SHP77 treated with DMSO at 0.1 percent for 48 hours (cell line): ENCODE measurements around the gene SLC29A4.
"Not testable (repeated sequence)": the region's sequence is repeated elsewhere in the genome, so short reads cannot be mapped to it uniquely, and the experiment has no call there.

Experiments
- DNase-seq: peaks from one replicate; lab custom pipeline; 2025; lab: John Stamatoyannopoulos, UW

Gene SLC29A4, protein sequence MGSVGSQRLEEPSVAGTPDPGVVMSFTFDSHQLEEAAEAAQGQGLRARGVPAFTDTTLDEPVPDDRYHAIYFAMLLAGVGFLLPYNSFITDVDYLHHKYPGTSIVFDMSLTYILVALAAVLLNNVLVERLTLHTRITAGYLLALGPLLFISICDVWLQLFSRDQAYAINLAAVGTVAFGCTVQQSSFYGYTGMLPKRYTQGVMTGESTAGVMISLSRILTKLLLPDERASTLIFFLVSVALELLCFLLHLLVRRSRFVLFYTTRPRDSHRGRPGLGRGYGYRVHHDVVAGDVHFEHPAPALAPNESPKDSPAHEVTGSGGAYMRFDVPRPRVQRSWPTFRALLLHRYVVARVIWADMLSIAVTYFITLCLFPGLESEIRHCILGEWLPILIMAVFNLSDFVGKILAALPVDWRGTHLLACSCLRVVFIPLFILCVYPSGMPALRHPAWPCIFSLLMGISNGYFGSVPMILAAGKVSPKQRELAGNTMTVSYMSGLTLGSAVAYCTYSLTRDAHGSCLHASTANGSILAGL

GRCh38 chr7:5282543-5283316, at the start of gene SLC29A4:
Gene SLC29A4, plus strand, starts transcription at chr7:5282943. Its CDS starts 4,874 bp downstream, at chr7:5287817.
- DNase-seq: no peak

- no peak for DNase-seq
These were observed 47.6 kb upstream of the SLC29A4 start for GRCh38 chr7:5234852-5235831.

DNA sequence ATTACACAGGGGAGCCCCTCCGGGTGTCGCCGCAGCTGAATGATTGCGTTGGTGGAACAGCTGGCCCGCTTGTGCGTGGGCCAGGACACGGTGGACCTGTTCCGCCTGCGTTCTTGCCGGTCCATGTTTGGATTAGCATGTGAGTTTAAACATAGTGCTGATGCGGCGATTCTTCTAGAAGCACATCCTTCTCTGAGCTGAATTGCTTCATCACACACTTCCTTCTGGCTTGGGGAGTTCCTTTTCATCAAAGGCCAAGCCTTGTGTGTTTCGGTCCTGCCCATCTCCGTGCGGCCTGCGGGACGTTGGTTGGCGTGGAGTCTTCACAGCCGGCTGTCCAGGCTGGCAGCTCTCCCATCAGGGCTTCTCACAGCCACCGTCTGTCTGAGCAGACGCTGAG, 45.5 kb upstream of the SLC29A4 start:
- no peak for DNase-seq

DNA sequence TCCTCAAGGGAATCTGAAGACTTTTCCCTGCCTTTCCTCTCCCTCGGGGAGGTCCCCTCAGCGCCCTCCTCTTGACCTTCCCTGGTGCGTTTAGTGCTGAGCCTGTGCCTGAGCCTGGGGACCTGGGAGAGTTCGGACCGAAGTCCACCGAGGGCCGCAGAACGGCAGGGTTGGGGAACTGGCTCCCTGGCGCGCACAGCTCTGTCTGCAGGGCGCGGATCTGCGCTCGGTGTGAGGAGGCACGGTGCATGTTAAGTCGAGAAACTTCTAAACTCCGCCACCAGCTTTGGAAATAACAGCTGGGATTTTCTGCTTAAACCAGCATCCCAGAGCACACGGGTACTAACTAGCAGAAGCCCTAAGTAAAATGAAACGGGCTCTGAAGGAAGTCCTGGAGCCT, 44.2 kb upstream of the SLC29A4 start:
- DNase-seq: no peak

DNA sequence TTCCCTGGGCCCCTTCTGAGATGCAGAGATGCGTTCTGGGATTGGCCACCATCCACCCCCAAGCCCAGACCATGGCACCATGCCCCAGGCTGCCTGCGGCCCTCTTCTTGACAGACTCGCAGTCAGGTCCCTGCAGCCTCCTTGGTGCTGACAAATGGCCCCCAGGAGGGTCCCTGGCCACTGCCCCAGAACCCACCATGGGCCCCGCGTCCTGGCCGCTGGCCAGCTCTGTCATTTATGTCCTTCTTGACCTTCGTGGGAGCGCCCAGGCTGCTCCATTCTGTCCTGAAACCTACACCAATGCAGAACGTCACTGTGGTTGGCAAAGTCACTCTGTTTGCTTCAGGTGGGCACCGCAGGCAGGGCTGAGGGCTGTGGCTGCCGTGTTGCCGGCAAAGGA, 39.5 kb upstream of the SLC29A4 start:
- no peak for DNase-seq

DNA sequence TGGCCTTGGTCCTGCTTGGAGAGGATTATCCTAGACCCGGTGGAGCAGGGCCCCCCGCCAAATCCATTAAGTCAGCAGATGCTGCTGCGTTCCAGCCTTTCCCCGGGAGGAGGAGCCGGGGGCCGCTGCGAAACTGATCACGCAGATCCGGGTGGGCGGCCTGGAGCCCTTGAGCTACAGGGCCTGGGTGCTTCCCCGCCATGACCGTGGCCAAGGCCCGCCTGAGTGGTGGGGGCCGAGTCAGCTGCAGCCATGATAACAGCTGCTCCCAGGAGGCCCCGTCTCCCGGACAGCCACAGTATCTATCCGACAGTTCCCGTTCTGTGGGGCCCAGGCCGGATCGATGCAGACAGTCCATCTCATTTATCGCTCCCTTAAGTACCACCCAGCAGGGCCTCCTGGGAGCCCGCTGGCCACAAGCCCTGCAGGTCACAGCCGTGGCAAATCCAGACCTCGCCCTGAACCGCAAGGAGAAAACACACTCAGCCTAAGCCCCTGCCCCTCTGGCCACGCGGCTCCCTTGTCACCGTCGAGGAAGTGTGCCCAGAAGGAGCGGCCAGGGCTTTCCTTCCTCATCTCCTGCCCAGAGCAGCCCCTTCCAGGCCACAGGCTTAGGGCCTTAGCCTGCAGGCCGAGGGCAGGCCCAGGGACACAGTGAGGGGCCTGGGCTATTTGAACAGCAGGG, 34.4 kb upstream of the SLC29A4 start:
- DNase-seq: no peak

DNA sequence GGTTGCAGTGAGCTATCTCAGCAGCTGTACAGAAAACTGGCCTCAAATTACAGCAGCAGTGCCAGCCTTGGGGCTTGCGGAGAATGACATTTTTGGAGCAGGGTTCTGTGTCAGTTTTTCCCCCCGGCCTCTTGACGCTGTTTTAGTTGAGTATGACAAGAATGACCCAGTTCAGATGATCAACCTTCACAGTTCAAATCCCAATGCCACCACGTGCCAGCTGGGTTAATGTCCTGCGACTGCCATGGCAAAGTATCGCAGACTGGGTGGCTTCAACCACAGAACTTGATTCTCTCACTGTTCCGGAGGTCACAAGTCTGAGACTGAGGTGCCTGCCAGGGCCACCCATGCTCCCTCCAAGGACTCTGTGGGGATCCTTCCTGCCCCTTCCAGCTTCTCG, 32.0 kb upstream of the SLC29A4 start:
- DNase-seq: not testable (repeated sequence)

DNA sequence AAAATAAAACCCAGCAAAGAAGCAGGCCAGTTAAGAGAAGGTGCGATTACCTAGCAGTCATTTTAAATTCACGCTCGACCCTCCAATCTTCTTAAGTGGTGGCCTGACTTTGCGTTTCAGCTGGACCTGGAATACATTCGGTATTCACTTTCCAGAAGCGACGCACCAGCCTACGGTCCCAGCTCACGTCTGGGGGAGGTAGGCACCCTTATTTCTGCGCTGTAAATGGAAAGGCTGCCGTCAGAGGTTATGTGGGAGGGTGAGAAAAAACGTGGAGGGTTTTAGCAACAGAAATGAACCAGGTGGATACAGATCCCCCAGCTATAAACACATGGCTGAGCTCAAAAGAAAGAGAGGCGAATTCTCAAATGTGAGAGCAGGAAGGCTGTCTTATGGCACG, 29.2 kb upstream of the SLC29A4 start:
- DNase-seq: not testable (repeated sequence)

DNA sequence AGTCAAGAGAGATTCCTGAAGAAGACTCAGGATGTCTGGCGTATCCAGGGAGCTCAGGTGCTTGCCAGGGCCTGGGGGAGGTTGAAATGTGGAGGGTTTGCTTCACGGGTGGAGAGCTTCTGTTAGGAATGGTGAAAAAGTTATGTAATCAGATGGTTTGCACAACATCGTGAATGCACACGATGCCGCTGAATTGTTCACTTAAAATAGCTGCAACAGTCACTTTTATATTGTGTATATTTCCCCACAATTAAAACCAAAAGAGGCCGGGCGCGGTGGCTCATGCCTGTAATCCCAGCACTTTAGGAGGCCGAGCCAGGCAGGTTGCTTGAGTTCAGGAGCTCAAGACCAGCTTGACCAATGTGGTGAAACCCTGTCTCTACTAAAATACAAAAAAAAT, 28.4 kb upstream of the SLC29A4 start:
- DNase-seq: not testable (repeated sequence)

GRCh38 chr7:5255832-5256231, 26.9 kb upstream of the SLC29A4 start:
- DNase-seq: no peak

DNA sequence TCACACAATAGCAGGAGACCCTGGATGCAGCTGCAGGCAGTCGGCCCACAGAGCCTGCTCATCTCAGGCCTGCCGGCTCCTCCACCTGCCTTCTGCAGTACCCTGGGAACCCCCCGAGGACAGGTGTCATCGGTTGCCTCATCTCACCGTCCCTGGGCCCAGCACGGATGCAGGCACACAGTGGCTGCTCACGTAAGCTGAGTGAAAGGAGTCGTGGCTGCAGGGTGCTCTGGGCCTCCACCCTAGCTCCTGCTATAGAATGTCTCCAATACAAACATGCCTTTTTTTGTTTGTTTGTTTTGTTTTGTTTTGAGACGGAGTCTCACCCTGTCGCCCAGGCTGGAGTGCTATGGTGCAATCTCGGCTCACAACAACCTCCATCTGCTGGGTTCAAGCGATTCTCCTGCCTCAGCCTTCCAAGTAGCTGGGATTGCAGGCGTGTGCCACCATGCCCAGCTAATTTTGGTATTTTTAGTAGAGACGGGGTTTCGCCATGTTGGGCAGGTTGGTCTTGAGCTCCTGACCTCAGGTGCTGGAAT, 22.1 kb upstream of the SLC29A4 start:
- not testable (repeated sequence) for DNase-seq

DNA sequence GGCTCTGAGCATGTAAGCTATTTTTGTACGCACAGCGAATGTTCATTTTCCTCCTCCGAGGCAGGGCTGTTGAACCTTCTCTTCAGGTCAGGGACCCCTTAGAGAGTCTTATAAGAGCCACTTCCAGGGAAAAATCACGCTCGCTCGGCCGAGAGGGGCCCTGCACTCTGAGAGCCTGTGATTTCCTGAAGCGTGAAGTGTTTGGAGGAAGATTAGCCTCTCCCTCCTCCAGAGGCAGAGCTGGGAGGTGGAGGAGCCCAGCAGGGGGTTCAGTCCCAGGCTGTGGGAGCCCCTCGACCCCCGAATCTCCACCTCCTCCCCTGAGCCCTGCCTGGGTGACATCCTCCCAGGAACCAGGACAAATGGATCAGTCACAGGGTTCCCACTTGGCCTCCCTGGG, 19.7 kb upstream of the SLC29A4 start:
- DNase-seq: not testable (repeated sequence)

DNA sequence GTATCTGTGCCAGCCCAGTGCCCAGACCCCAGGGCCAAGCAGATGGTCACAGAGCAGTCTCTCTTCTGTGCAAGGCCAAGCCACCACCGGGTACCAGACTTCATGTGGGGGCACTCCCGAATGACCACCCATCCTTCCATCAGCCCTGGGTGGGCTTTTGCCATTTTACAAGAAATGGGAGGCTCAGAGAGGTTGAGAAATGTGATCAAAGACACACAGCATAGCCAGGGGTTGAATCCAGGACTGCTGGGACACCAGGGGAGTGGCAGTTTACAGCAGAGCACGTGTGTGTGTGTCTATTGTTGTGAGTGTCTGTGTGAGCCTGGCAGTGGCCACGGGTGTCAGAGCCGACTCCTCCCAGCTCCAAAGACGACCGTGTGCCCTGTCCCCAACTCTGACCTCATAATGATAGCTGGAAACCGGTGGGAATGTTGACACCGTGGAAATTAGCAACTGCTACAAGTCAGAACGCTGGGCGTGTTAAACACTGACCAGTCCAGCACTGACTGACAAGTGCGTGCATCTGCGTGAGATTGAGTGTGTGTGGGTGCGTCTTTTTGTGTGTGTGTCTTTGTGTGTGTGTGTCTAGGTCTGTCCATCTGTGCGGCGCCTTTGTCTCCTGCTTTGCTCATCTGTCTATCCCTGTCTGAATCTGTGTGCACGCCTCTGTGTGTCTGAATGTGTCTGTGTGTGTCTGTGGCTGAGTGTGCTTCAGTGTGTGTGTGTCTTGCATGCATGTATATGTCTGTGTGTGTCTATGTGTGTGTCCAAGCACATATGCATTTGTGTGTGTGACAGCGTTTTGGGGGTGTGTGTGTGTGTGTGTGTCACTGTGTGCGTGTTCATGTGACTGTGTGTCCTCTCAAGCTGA, 17.2 kb upstream of the SLC29A4 start:
- DNase-seq: no peak

GRCh38 chr7:5266191-5267028, 16.3 kb upstream of the SLC29A4 start:
- DNase-seq: no peak

- DNase-seq: not testable (repeated sequence)
These were observed 14.9 kb upstream of the SLC29A4 start for GRCh38 chr7:5267829-5268228.

- DNase-seq: not testable (repeated sequence)
These were observed 12.6 kb upstream of the SLC29A4 start for GRCh38 chr7:5269992-5270657.

DNA sequence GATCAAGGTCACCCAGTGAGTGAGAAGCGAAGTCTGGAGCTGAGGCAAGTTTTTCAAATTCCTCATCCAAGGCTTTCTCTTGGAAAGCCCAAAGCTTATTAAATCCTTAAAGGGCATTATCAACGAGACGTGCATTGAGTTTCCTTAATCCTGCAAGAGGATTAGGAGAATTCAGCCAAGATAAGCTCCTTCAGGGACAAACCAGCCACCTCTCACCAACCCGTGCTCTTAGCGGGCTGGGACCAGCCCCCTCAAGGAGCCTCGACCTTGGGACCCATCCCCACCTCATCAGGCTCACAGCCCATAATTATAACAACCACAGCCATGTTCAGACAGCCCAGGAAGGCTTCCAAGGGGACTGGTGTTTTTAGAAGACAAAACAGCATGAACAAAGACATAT, 12.0 kb upstream of the SLC29A4 start:
- no peak for DNase-seq

GRCh38 chr7:5273831-5274405, 8.8 kb upstream of the SLC29A4 start:
- DNase-seq: peak; percentile 81
